Panc1 (cell line): Measurements from ENCODE around the gene RPL18. TPM values are rescaled to one million over a fixed set of nuclear protein-coding genes. Genes with fewer than 3 reads are reported as not detected.
"Not testable (repeated sequence)": the region's sequence is repeated elsewhere in the genome, so short reads cannot be mapped to it uniquely, and the experiment has no call there.

ENCODE experiments used
- ATAC-seq: fragments of 200-7000 bp; cut with Tn5 transposase; 2 replicates; pipeline ENCODE4 v1.9.1; 2020; ENCODE audit warnings: mild to moderate bottlenecking, moderate library complexity
- BruUV-seq: library from RNA; stranded (reverse); fragments of 400-500 nt; replicated peaks from 2 replicates; lab custom pipeline; 2021; lab: Mats Ljungman, UMichigan
- CTCF ChIA-PET: fragments of 300-600 bp; sonication (Branson Sonifier 250); formaldehyde crosslinking; loops from one replicate; lab custom pipeline; 2022; ENCODE audit warnings: antibody characterized with exemption; lab: Charles Lee
- POLR2A ChIA-PET: fragments of 300-600 bp; sonication (Branson Sonifier 250); formaldehyde crosslinking; loops from one replicate; lab custom pipeline; 2022; ENCODE audit warnings: antibody characterized with exemption; lab: Charles Lee
- DNase-seq: peaks from one replicate; pipeline ENCODE4 v3.0.0-alpha.2; 2010; ENCODE audit warnings: low read depth, low spot score
- H3K27ac ChIP-seq: 2 replicates; pipeline ENCODE4 v1.5.1; 2011; ENCODE audit warnings: mild to moderate bottlenecking, low read length, inconsistent platforms
- H3K27me3 ChIP-seq: fragments of 200-500 bp; sonication (Bioruptor generic); 2 replicates; pipeline ENCODE4 v1.6.0; 2014; ENCODE audit warnings: low read length, inconsistent platforms; ENCODE audit not compliant: control insufficient read depth, insufficient read depth
- H3K36me3 ChIP-seq: fragments of 200-500 bp; sonication (Bioruptor generic); 2 replicates; pipeline ENCODE4 v1.5.1; 2014; ENCODE audit warnings: inconsistent platforms, mild to moderate bottlenecking, low read length, moderate library complexity; ENCODE audit not compliant: control insufficient read depth, insufficient read depth
- H3K4me1 ChIP-seq: 2 replicates; pipeline ENCODE4 v1.5.1; 2011; ENCODE audit warnings: inconsistent platforms, mild to moderate bottlenecking, low read length, moderate library complexity; ENCODE audit not compliant: control insufficient read depth, insufficient read depth
- H3K4me3 ChIP-seq, 2 experiments: 2 replicates each; pipeline ENCODE4 v1.5.1; 2011 to 2012; ENCODE audit warnings: low read depth in 2 of 2, low read length in 2 of 2, mild to moderate bottlenecking in 2 of 2, inconsistent platforms in 1 of 2, moderate library complexity in 1 of 2
- H3K9me3 ChIP-seq: fragments of 200-500 bp; sonication (Bioruptor generic); 2 replicates; pipeline ENCODE4 v1.5.1; 2014; ENCODE audit warnings: low read depth, mild to moderate bottlenecking, inconsistent platforms, low read length, moderate library complexity; ENCODE audit not compliant: control insufficient read depth, insufficient read depth
- CTCF ChIP-seq: fragments of 450-650 bp; IDR thresholded peaks from 2 replicates; pipeline ENCODE4 v1.5.1; 2017; ENCODE audit warnings: mild to moderate bottlenecking
- POLR2AphosphoS5 ChIP-seq: IDR thresholded peaks from 2 replicates; pipeline ENCODE4 v1.6.1; 2012; ENCODE audit warnings: mild to moderate bottlenecking, low read depth, low read length, moderate library complexity
- REST ChIP-seq, 2 experiments: IDR thresholded peaks; 2 replicates each; pipeline ENCODE4 v1.6.1; 2011 to 2012; ENCODE audit warnings: low read depth in 2 of 2, control low read depth in 1 of 2, low read length in 1 of 2, mild to moderate bottlenecking in 1 of 2, moderate library complexity in 1 of 2; ENCODE audit not compliant: insufficient read depth in 1 of 2
- SIN3A ChIP-seq: IDR thresholded peaks from 2 replicates; pipeline ENCODE4 v1.6.1; 2012; ENCODE audit warnings: low read depth, mild to moderate bottlenecking, low read length, moderate library complexity, borderline replicate concordance; ENCODE audit not compliant: insufficient read depth
- TCF7L2 ChIP-seq: IDR thresholded peaks from 2 replicates; pipeline ENCODE4 v1.6.1; 2011; ENCODE audit warnings: mild to moderate bottlenecking, low read depth, low read length, inconsistent platforms
- in situ Hi-C: cut with HindIII; loops from 2 replicates; pipeline ENCODE4 v1.10.0; 2016; ENCODE audit warnings: low sequenced_read_pairs, low pct_unique_long_range_greater_than_20kb
- intact Hi-C: fragments of 100-400 bp; cut with micrococcal nuclease; formaldehyde crosslinking; loops from one replicate; pipeline ENCODE4 v1.10.0; 2022; ENCODE audit not compliant: unreplicated experiment
- total RNA-seq: library from RNA; stranded (reverse); gene quantifications from one replicate; pipeline ENCODE4 v1.2.1, GENCODE V29; 2021; ENCODE audit not compliant: unreplicated experiment

Gene RPL18
- total RNA-seq, 1 experiment from 2014 or later, result 670 TPM

- CTCF ChIA-PET, result no interaction called here
- intact Hi-C loops, result no loop called here
- in situ Hi-C loops, result no loop called here
Observed at GRCh38 chr19:48659768-48660167, 40.8 kb upstream of the RPL18 start.

GRCh38 chr19:48658483-48658882, 39.5 kb upstream of the RPL18 start:
- intact Hi-C loops (no loop called here), in situ Hi-C loops (no loop called here)
- no peaks in the 10 kb centered on the region for H3K9me3 ChIP-seq
- BruUV-seq, result no TSS peak
- no peak overlapping the region for H3K4me3 ChIP-seq
- TF ChIP-seq REST (IDR thresholded peaks at IDR 0.05; ENCODE audit: insufficient read depth in 1 of 2, low read depth in 2 of 2, low read length in 1 of 2) (no peak), SIN3A (no peak), POLR2AphosphoS5 (no peak), CTCF (no peak), TCF7L2 (no peak)
- CTCF ChIA-PET, result no interaction called here
- DNase-seq, result no peak
- no peak overlapping the region for H3K27ac ChIP-seq
- H3K27me3 ChIP-seq, result no peaks in the 10 kb centered on the region
- no peak for ATAC-seq
- no peaks in the 10 kb centered on the region for H3K4me1 ChIP-seq
- H3K36me3 ChIP-seq, result no peaks in the 10 kb centered on the region
- POLR2A ChIA-PET, result interaction anchor here (0.6 kb wide), 1 partner anchor 237 kb away, joined by 3 read pairs; no protein-coding TSS in a partner anchor

More at GRCh38 chr19:48659768-48660167, 40.8 kb upstream of the RPL18 start:
- BruUV-seq, result no TSS peak
- no peak for DNase-seq
- Histone ChIP-seq H3K36me3 (no peaks in the 10 kb centered on the region), H3K4me1 (no peaks in the 10 kb centered on the region), H3K4me3 (no peak overlapping the region), H3K9me3 (no peaks in the 10 kb centered on the region), H3K27ac (no peak overlapping the region), H3K27me3 (no peaks in the 10 kb centered on the region)
- no peak for ATAC-seq
- POLR2A ChIA-PET, result no interaction called here
- TF ChIP-seq TCF7L2 (no peak), REST (IDR thresholded peaks at IDR 0.05; ENCODE audit: insufficient read depth in 1 of 2, low read depth in 2 of 2, low read length in 1 of 2) (no peak), POLR2AphosphoS5 (no peak), CTCF (no peak), SIN3A (no peak)

- H3K36me3 ChIP-seq, H3K9me3 ChIP-seq, DNase-seq, CTCF ChIA-PET, H3K27ac ChIP-seq, BruUV-seq, ATAC-seq, H3K27me3 ChIP-seq, H3K4me3 ChIP-seq, H3K4me1 ChIP-seq, in situ Hi-C loops, intact Hi-C loops: not testable (repeated sequence)
- POLR2A ChIA-PET, result interaction anchor here (0.5 kb wide), 1 partner anchor 689 kb away, joined by 13 read pairs; no protein-coding TSS in a partner anchor
Observed at GRCh38 chr19:48657828-48658227, 38.9 kb upstream of the RPL18 start.
